Breast epithelium (tissue), 4 donors: ENCODE measurements around the gene HIVEP2. TPM values are rescaled to one million over a fixed set of nuclear protein-coding genes. Genes with fewer than 3 reads are reported as not detected.
A peak's percentile ranks its signal among the peaks of the same experiment; 100 is the strongest.

Experiments used
- DNase-seq, 2 donors: peaks; one replicate each; pipeline ENCODE4 v3.0.0-alpha.2; 2019; ENCODE audit warnings: low spot score in 2 of 2
- H3K27ac ChIP-seq, 2 donors: fragments of 200-600 bp; sonication (generic) in 1 of 2; one replicate each; pipeline ENCODE4 v1.5.1; 2016 to 2019; ENCODE audit warnings: mild to moderate bottlenecking in 1 of 2
- H3K27me3 ChIP-seq, 2 donors: fragments of 200-600 bp; sonication (generic) in 1 of 2; one replicate each; pipeline versions ENCODE4 v1.5.1 to v1.6.0; 2017 to 2019; ENCODE audit warnings: control low read depth in 1 of 2, mild to moderate bottlenecking in 1 of 2
- H3K36me3 ChIP-seq: fragments of 200-600 bp; one replicate; pipeline ENCODE4 v1.5.1; 2019
- H3K4me1 ChIP-seq, 2 donors: fragments of 200-600 bp; sonication (generic); one replicate each; pipeline ENCODE4 v1.5.1; 2016 to 2019; ENCODE audit warnings: control low read depth in 1 of 2
- H3K4me3 ChIP-seq, 3 donors: fragments of 200-600 bp; sonication (generic); 1 replicate in 2 of 3; 2 replicates in 1 of 3; pipeline ENCODE4 v1.5.1; 2016 to 2019; ENCODE audit warnings: mild to moderate bottlenecking in 3 of 3, moderate library complexity in 2 of 3
- H3K9me3 ChIP-seq, 2 donors: fragments of 200-600 bp; sonication (generic) in 1 of 2; one replicate each; pipeline ENCODE4 v1.5.1; 2016 to 2019; ENCODE audit warnings: control low read depth in 1 of 2
- CTCF ChIP-seq, 3 donors: fragments of 450-650 bp; IDR thresholded peaks; one replicate each; pipeline ENCODE4 v1.5.1; 2016 to 2017; ENCODE audit warnings: antibody characterized with exemption in 3 of 3, mild to moderate bottlenecking in 3 of 3, moderate library complexity in 3 of 3
- POLR2A ChIP-seq: fragments of 450-650 bp; IDR thresholded peaks from one replicate; pipeline ENCODE4 v1.6.1; 2016; ENCODE audit warnings: antibody characterized with exemption, mild to moderate bottlenecking, moderate library complexity
- POLR2AphosphoS5 ChIP-seq, 3 donors: sonication (generic); formaldehyde crosslinking; IDR thresholded peaks; one replicate each; pipeline ENCODE4 v1.6.1; 2017; ENCODE audit warnings: antibody characterized with exemption in 3 of 3
- intact Hi-C: fragments of 100-400 bp; cut with DNase I; formaldehyde crosslinking; loops from one replicate; pipeline ENCODE4 v1.15.1; 2023; ENCODE audit warnings: low total_unique reads
- total RNA-seq, 3 donors: library from RNA; depleted of rRNA; stranded (reverse); fragments of >200 nt; gene quantifications; one replicate each; pipeline ENCODE4 v1.1.0, GENCODE V29; 2016

The HIVEP2 gene
- total RNA-seq, 3 donors from 2014 or later, result 20.6 to 25.0 (median 23.9) TPM

GRCh38 chr6:142830116-142830710, 114.8 kb downstream of the HIVEP2 start:
- no peak for DNase-seq
- no peaks in the 10 kb centered on the region for H3K9me3 ChIP-seq
- H3K36me3 ChIP-seq, result no peaks in the 10 kb centered on the region
- H3K27ac ChIP-seq, result no peak overlapping the region
- TF ChIP-seq POLR2AphosphoS5 (IDR thresholded peaks at IDR 0.05) (no peak), POLR2A (no peak)
- no peaks in the 10 kb centered on the region for H3K27me3 ChIP-seq
- no peak overlapping the region for H3K4me3 ChIP-seq
- no peaks in the 10 kb centered on the region for H3K4me1 ChIP-seq
- intact Hi-C loops, result no loop called here

GRCh38 chr6:142829556-142829955, 115.4 kb downstream of the HIVEP2 start:
- intact Hi-C loops, result no loop called here
- Histone ChIP-seq H3K27me3 (no peaks in the 10 kb centered on the region), H3K27ac (no peak overlapping the region), H3K36me3 (no peaks in the 10 kb centered on the region), H3K9me3 (no peaks in the 10 kb centered on the region), H3K4me3 (no peak overlapping the region), H3K4me1 (no peaks in the 10 kb centered on the region)
- TF ChIP-seq CTCF (IDR thresholded peaks at IDR 0.05), result no peak
- TF ChIP-seq POLR2AphosphoS5 (IDR thresholded peaks at IDR 0.05), result no peak
- TF ChIP-seq POLR2A, result no peak
- no peak for DNase-seq

- H3K4me1 ChIP-seq, result no peaks in the 10 kb centered on the region
- H3K4me3 ChIP-seq, result no peak overlapping the region
- intact Hi-C loops, result no loop called here
- no peaks in the 10 kb centered on the region for H3K27me3 ChIP-seq
- no peak for TF ChIP-seq POLR2AphosphoS5 (IDR thresholded peaks at IDR 0.05)
- TF ChIP-seq CTCF (IDR thresholded peaks at IDR 0.05), result no peak
- no peak for TF ChIP-seq POLR2A
- H3K9me3 ChIP-seq, result no peaks in the 10 kb centered on the region
- no peaks in the 10 kb centered on the region for H3K36me3 ChIP-seq
- DNase-seq, result no peak
- no peak overlapping the region for H3K27ac ChIP-seq
These were observed 117.0 kb downstream of the HIVEP2 start for GRCh38 chr6:142827991-142828390.

- H3K4me3 ChIP-seq, result no peak overlapping the region
- H3K4me1 ChIP-seq, result no peaks in the 10 kb centered on the region
- intact Hi-C loops, result no loop called here
- no peaks in the 10 kb centered on the region for H3K27me3 ChIP-seq
- no peak for DNase-seq
- no peaks in the 10 kb centered on the region for H3K36me3 ChIP-seq
- H3K9me3 ChIP-seq, result no peaks in the 10 kb centered on the region
- no peak overlapping the region for H3K27ac ChIP-seq
- TF ChIP-seq CTCF (IDR thresholded peaks at IDR 0.05) (no peak), POLR2A (no peak), POLR2AphosphoS5 (IDR thresholded peaks at IDR 0.05) (peak in 2 of 3 donors; percentile 33 to 42)
These were observed 117.6 kb downstream of the HIVEP2 start for GRCh38 chr6:142827369-142827768.

GRCh38 chr6:142825760-142826159, 119.2 kb downstream of the HIVEP2 start:
- H3K36me3 ChIP-seq, result no peaks in the 10 kb centered on the region
- no peaks in the 10 kb centered on the region for H3K4me1 ChIP-seq
- no peak overlapping the region for H3K4me3 ChIP-seq
- DNase-seq, result no peak
- intact Hi-C loops, result no loop called here
- no peak overlapping the region for H3K27ac ChIP-seq
- H3K9me3 ChIP-seq, result no peaks in the 10 kb centered on the region
- TF ChIP-seq POLR2A (no peak), CTCF (IDR thresholded peaks at IDR 0.05) (no peak), POLR2AphosphoS5 (IDR thresholded peaks at IDR 0.05) (no peak)
- no peaks in the 10 kb centered on the region for H3K27me3 ChIP-seq
